A673 (cell line): ENCODE data around the gene PCBP1.
"Not testable (repeated sequence)": the region's sequence is repeated elsewhere in the genome, so short reads cannot be mapped to it uniquely, and the experiment has no call there.

Experiments used
- EZH2 ChIP-seq: fragments of 200-600 bp; sonication (generic); IDR thresholded peaks from 2 replicates; pipeline ENCODE4 v1.6.1; 2017; ENCODE audit warnings: borderline replicate concordance, low read depth, mild to moderate bottlenecking, mixed read lengths, antibody characterized with exemption, low read length; ENCODE audit not compliant: poor library complexity, severe bottlenecking
- TF ChIP-seq, protein P1 (sequence below): fragments of 300-800, 200-600 bp; sonication (generic); conservative IDR thresholded peaks from 2 replicates; pipeline ENCODE4 v1.5.1; 2017; ENCODE audit warnings: low read depth, mild to moderate bottlenecking, antibody characterized with exemption, low read length, moderate library complexity, mixed read lengths

DNA sequence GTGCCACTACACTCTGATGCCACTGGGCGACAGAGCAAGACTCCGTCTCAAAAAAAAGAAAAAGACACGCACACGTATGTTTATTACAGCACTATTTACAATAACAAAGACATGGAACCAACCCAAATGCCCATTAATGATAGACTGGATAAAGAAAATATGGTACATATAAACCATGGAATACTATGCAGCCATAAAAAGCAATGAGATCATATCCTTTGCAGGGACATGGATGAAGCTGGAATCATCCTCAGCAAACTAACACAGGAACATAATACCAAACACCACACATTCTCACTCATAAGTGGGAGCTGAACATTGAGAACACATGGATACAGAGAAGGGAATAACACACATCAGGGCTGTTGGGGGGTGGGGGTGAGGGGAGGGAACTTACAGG lies 32.0 kb upstream of the PCBP1 start:
- TF ChIP-seq EZH2 = not testable (repeated sequence)
- TF ChIP-seq, protein P1, sequence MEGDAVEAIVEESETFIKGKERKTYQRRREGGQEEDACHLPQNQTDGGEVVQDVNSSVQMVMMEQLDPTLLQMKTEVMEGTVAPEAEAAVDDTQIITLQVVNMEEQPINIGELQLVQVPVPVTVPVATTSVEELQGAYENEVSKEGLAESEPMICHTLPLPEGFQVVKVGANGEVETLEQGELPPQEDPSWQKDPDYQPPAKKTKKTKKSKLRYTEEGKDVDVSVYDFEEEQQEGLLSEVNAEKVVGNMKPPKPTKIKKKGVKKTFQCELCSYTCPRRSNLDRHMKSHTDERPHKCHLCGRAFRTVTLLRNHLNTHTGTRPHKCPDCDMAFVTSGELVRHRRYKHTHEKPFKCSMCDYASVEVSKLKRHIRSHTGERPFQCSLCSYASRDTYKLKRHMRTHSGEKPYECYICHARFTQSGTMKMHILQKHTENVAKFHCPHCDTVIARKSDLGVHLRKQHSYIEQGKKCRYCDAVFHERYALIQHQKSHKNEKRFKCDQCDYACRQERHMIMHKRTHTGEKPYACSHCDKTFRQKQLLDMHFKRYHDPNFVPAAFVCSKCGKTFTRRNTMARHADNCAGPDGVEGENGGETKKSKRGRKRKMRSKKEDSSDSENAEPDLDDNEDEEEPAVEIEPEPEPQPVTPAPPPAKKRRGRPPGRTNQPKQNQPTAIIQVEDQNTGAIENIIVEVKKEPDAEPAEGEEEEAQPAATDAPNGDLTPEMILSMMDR = not testable (repeated sequence)
